ENCODE measurements around the gene WDR90.

The WDR90 gene

GRCh38 chr16:671353-672131 is 22.4 kb downstream of the WDR90 start:
- peaks cover 5% of the 10 kb centered on the region for H3K79me2 ChIP-seq
- H3K4me1 ChIP-seq, result peaks cover 10% of the 10 kb centered on the region
- H3K4me3 ChIP-seq (ENCODE audit: low read depth, low read length), result no peak overlapping the region
- H3K9ac ChIP-seq, result no peak overlapping the region
- no peaks in the 10 kb centered on the region for H3K27me3 ChIP-seq (ENCODE audit: control insufficient read depth, insufficient read depth, low read length)
- H3K9me3 ChIP-seq (ENCODE audit: control insufficient read depth, low read length), result no peaks in the 10 kb centered on the region
- TF ChIP-seq, protein P1, sequence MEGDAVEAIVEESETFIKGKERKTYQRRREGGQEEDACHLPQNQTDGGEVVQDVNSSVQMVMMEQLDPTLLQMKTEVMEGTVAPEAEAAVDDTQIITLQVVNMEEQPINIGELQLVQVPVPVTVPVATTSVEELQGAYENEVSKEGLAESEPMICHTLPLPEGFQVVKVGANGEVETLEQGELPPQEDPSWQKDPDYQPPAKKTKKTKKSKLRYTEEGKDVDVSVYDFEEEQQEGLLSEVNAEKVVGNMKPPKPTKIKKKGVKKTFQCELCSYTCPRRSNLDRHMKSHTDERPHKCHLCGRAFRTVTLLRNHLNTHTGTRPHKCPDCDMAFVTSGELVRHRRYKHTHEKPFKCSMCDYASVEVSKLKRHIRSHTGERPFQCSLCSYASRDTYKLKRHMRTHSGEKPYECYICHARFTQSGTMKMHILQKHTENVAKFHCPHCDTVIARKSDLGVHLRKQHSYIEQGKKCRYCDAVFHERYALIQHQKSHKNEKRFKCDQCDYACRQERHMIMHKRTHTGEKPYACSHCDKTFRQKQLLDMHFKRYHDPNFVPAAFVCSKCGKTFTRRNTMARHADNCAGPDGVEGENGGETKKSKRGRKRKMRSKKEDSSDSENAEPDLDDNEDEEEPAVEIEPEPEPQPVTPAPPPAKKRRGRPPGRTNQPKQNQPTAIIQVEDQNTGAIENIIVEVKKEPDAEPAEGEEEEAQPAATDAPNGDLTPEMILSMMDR (IDR thresholded peaks at IDR 0.05), result no peak
- no peak overlapping the region for H2AFZ ChIP-seq
- no peak overlapping the region for H3K27ac ChIP-seq
- H3K36me3 ChIP-seq (ENCODE audit: control insufficient read depth, insufficient read depth, low read length), result no peaks in the 10 kb centered on the region
- H3K4me2 ChIP-seq (ENCODE audit: low read length), result no peak overlapping the region

DNA sequence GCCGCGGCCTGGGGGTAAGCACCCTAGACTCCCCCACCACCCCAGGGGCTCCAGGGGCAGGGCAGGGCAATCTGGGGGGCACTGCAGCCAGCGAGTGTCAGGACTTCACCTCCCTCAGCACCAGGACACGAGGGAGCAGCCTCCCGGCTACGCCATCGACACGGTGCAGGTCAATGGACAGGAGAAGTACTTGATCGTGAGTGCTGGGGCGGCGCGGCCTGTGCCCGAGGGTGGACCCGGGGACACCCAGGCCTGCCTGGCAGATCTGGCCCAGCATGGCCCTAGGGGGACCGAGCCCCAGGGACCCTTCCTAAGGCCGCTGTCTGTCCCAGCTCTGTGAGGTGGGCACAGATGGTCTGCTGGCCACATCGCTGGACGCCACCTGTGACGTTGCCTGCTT is 23.2 kb downstream of the WDR90 start:
- TF ChIP-seq, protein P1 (IDR thresholded peaks at IDR 0.05), result no peak
- H3K4me3 ChIP-seq (ENCODE audit: low read depth, low read length), result no peak overlapping the region
- no peak overlapping the region for H3K9ac ChIP-seq
- no peaks in the 10 kb centered on the region for H3K27me3 ChIP-seq (ENCODE audit: control insufficient read depth, insufficient read depth, low read length)
- H2AFZ ChIP-seq, result no peak overlapping the region
- H3K4me1 ChIP-seq, result peaks cover 7% of the 10 kb centered on the region
- H3K4me2 ChIP-seq (ENCODE audit: low read length), result no peak overlapping the region
- peaks cover under 1% of the 10 kb centered on the region for H3K79me2 ChIP-seq
- no peaks in the 10 kb centered on the region for H3K36me3 ChIP-seq (ENCODE audit: control insufficient read depth, insufficient read depth, low read length)
- H3K27ac ChIP-seq, result no peak overlapping the region
- no peaks in the 10 kb centered on the region for H3K9me3 ChIP-seq (ENCODE audit: control insufficient read depth, low read length)

DNA sequence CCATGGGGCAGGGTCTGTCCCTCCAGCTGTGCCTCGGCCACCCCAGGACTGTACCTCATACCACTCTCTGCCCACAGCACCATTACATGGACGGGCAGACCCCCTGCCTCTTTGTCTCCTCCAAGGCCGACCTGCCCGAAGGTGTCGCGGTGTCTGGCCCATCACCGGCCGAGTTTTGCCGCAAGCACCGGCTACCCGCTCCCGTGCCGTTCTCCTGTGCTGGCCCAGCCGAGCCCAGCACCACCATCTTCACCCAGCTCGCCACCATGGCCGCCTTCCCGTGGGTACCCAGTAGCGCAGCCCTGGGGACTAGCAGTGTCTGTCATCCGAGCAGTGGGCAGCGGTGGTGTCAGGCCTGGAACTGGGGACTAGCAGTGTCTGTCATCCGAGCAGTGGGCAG is 23.7 kb downstream of the WDR90 start:
- Histone ChIP-seq H3K4me1 (peaks cover 3% of the 10 kb centered on the region), H2AFZ (no peak overlapping the region), H3K79me2 (no peaks in the 10 kb centered on the region), H3K4me2 (ENCODE audit: low read length) (no peak overlapping the region), H3K36me3 (ENCODE audit: control insufficient read depth, insufficient read depth, low read length) (no peaks in the 10 kb centered on the region), H3K27ac (no peak overlapping the region), H3K27me3 (ENCODE audit: control insufficient read depth, insufficient read depth, low read length) (no peaks in the 10 kb centered on the region), H3K9me3 (ENCODE audit: control insufficient read depth, low read length) (no peaks in the 10 kb centered on the region), H3K4me3 (ENCODE audit: low read depth, low read length) (no peak overlapping the region), H3K9ac (no peak overlapping the region)
- TF ChIP-seq, protein P1 (IDR thresholded peaks at IDR 0.05), result no peak

- peaks cover 3% of the 10 kb centered on the region for H3K4me1 ChIP-seq
- no peaks in the 10 kb centered on the region for H3K9me3 ChIP-seq (ENCODE audit: control insufficient read depth, low read length)
- H3K4me2 ChIP-seq (ENCODE audit: low read length), result no peak overlapping the region
- no peaks in the 10 kb centered on the region for H3K79me2 ChIP-seq
- no peak overlapping the region for H3K9ac ChIP-seq
- H3K27ac ChIP-seq, result no peak overlapping the region
- TF ChIP-seq, protein P1 (IDR thresholded peaks at IDR 0.05), result no peak
- H3K4me3 ChIP-seq (ENCODE audit: low read depth, low read length), result no peak overlapping the region
- no peak overlapping the region for H2AFZ ChIP-seq
- H3K27me3 ChIP-seq (ENCODE audit: control insufficient read depth, insufficient read depth, low read length), result no peaks in the 10 kb centered on the region
- H3K36me3 ChIP-seq (ENCODE audit: control insufficient read depth, insufficient read depth, low read length), result no peaks in the 10 kb centered on the region
These were observed 24.3 kb downstream of the WDR90 start for GRCh38 chr16:673399-673991.
